Glomerular endothelial cell (primary cell): ENCODE measurements around the gene KCNG2. TPM values are rescaled to one million over a fixed set of nuclear protein-coding genes. Genes with fewer than 3 reads are reported as not detected.
"Not testable (repeated sequence)": the region's sequence is repeated elsewhere in the genome, so short reads cannot be mapped to it uniquely, and the experiment has no call there.

Source experiments
- DNase-seq: peaks from one replicate; pipeline ENCODE4 v3.0.0-alpha.2; 2011; ENCODE audit warnings: low read depth, low spot score; ENCODE audit errors: extremely low read depth
- total RNA-seq: library from RNA; depleted of rRNA; stranded (reverse); fragments of >200 nt; gene quantifications from 2 replicates; pipeline ENCODE4 v1.2.3, GENCODE V29; 2015

The KCNG2 gene
- total RNA-seq, 1 donor from 2014 or later: not detected

DNA sequence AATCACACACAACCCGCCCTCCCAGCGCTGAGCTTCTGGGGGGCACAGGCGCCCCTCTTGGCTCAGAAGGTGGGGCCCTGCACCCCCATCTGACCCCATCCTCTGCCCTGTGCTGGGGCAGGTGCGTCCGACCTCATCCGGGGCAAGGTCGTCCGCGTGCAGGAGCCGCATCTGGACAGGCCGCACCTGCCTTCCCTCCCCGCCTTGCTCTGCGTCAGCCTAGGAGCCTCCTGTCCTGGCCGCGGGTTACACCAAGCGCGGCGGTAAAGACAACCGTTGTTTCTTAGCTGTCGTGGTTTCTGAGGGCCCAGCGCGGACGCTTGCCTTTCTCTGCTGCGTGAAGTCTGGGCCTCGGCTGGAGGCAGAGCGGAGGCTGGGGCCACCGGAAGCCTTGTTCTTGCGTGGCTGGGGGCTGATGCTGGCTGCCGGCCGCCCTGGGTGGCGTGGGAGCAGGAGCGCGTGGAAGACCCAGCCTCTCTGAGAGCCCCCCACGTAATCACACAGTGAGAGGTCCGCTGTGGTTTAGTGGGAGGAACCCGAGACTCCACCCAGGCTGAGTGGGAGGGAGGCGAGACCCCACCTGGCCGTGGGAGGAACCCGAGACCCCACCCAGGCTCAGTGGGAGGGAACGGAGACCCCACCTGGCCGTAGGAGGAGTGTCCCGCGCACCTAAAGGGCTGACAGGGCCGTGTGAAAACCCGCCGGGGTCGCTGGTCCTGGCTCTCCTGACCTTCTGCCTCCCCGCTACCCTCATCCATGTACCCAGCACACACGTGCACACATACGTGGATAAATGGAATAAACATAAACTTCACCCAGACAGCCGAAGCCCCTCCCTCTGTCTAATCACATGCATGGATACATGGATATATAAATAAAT, 51.8 kb downstream of the KCNG2 start:
- DNase-seq: no peak

DNA sequence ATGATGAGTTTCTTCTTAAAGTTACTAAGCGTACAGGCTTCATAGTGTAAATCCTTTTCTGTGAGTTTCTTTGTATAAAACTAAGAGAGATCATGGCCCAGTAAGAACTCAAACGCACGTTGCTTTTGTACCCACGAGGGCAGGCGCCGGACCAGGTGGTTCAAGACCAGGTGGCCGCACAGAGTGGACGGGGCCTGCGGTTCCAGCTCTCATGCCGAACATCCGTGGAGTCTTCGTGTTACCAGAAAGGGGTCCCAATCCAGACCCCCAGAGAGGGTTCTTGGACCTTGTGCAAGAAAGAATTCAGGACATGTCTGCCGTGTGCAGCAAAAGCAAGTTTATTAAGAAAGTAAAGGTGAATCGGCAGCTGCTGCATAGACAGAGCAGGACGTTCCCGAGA, 53.0 kb downstream of the KCNG2 start:
- no peak for DNase-seq

DNA sequence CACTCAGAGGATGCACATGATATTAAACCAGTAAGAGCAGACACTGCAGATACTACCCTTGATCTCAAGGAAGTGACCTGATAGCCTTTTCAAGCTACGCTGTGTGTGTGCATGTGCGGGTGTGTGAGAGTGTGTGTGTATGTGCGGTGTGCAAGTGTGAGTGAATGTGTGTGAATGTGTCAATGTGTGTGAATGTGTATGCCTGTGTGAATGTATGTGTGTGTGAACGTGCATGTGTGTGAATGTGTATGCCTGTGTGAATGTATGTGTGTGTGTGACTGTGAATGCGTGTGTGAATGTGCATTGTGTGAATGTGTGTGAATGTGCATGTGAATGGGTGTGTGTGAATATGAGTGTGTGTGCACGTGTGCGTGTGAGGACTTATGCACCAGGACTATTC, 53.8 kb downstream of the KCNG2 start:
- no peak for DNase-seq

DNA sequence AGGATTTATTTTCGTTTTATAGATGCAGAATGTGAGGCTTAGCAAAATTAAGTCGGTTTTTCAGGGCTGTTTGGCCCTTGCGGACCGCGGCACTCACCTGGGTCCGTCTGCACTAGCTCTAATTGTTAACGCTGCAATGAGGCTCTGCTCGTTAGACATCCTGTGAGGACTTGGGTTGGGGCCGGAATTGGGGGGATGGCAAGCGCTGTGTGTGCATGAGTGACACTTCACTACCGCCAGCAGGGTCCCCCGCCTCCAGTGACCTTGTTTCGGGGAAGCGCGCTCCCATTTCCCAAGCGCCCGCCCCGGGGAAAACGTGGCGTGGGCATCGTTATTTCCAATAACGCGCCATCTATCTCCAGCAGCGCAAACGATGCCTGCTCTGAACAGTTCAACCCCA, 54.2 kb downstream of the KCNG2 start:
- no peak for DNase-seq

DNA sequence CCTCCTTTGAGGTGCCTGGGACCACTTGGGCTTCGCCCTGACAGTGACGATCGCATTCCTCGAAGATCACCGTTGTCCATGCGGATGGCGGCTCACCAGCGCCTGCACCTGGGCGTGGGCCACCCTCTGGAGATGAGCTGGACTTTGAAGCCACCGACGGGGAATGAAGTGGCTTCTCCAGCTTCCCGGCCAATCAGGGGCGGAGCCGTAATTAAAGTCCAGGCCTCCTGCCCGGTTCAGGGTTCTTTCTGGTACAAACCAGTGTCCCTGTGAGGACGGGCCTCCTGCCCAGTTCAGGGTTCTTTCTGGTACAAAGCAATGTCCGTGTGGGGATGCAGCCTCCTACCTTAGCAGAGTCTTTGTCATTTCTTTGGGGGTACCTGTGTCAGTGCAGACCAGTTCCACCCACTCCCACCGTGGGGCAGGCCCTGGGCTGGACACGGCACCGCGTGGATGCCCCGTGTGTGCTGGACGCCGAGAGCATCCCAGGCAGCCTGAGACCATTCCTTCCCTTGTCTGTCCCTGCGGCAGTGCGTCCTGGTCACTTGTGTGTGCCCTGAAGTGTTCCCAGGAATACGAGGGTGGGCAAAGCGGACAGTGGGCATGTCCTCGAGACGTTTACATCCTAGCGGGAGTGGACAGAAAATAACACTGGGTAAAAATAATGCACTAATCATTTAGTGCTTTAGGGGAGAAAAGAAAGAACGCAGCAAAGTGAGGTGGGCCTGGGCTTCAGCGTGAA, 55.0 kb downstream of the KCNG2 start:
- no peak for DNase-seq

DNA sequence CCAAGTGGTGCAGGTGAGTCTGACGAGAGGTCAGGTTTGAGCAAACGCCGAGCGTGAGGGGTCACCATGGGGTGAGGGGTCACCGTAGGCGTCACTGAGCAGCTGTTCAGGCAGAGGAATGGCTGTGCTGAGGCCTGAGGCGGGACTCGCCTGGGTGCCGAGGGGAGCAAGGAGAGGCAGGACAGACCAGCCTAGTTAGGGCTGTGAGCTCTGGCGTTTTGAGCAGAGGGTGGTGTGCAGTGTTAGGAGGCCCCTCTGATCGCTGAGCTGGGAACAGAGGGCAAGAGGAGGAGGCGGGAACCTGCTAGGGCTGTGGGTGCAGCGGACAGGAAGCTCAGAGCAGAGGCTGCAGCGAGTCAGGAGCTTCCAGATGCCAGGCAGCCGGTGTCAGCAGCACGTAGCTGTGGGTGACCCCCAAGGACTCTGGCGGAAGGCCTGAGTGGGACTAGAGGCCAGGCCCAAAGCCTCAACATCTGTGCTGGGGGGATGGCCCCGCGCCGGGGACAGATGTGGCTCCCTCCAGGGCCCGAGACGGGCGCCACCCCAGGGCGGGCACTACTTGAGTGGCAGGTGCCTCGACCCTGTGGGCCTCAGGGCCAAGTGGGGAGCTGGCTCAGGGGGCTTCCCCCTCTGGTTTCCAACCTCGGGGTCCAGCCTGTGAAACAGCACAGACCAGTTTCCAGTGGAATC, 55.7 kb downstream of the KCNG2 start:
- DNase-seq: no peak

DNA sequence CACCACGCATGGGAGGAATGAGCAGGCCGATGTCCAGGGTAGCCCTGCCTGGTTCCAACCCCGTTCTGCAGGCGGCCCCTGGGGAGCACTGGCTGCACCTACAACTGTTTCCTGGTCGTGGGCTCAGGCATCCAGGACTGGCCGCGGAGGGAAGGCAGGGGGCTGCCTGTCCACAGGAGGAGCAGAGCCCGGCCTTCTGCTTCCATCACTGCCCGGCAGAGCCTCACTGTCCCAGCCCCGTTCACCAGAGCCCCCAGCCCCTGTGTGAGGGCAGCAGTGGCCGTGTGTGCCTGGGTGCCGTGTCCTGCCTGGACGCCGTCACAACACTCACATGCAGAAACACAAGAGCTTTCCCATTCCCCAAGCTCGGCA, 56.2 kb downstream of the KCNG2 start:
- DNase-seq: no peak

DNA sequence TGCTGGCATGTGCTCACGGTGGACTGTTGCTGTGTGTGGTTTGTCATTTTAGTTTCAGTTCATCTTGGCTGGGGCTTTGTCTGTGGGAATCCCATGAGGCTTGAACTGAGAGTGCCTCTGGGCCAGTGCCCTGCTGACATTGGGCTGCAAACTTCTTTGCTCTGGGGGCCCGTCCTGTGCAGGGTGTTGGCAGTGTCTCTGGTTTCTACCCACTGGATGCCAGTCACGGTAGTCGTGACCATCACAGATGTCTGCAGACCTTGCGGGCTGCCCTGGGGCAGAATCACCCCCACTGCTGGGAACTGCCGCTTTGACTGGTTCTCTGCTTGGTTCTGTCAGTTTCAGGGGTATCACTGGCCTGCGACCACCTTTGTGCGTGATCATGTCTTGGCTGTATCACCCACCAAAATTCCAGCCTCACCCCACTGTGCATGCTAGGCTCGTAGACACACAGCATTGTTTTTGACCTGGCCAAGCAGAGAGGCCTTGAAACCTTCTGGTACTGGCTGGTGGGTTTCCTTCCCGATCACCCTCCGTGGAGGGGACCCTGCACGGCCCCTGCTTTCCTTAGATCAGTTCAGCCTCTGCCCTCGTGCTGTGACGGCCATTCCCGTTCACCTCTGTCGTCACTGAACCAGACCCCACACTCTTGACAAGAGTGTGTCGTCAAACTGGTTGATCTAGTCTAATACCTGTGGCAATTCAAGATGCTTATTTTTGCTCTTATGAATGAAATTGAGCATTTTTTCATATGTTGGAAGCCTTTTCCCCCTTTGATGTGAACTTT, 57.6 kb downstream of the KCNG2 start:
- no peak for DNase-seq

DNA sequence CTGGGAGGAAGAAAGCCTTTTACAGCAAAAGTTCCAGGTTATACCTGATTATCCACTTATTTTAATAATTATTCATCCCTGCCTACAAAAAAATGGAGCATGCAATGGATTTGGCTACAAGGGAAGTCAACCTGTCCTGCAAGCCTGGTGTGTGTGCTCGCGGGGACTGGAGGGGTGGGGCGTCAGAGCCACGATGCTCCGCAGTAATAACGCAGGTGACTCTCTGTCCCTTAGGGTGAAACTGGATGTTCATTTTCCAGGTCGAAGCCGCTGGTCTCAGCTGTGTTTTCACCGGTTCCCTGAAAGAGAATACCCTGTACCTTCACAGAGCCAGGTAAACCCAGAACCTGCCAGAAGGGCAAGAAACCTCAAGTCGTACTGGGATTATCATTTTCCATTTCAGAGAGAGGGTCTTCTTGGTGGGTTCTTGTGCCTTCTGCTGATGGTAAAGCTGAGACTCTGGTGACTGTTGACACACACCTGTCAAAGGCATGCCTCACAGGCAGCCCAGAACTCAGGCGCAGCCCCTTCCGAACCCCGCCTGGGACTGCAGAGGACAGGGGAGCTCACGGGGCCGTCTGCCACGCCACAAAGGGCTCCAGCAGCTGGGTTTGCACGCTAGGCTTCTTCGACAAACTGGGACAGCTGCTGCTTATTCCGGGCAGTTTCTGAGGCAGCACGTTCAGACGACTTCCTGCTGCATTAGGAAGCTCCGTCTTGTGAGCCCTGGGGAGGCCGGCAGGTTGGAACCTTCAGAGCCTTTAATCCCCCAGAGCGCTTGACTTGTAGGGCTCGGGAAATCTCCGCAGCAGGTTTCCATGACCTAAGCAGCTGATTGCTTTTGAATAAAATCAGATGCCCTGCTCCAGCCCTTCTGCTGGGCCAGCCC, 58.6 kb downstream of the KCNG2 start:
- DNase-seq: no peak

DNA sequence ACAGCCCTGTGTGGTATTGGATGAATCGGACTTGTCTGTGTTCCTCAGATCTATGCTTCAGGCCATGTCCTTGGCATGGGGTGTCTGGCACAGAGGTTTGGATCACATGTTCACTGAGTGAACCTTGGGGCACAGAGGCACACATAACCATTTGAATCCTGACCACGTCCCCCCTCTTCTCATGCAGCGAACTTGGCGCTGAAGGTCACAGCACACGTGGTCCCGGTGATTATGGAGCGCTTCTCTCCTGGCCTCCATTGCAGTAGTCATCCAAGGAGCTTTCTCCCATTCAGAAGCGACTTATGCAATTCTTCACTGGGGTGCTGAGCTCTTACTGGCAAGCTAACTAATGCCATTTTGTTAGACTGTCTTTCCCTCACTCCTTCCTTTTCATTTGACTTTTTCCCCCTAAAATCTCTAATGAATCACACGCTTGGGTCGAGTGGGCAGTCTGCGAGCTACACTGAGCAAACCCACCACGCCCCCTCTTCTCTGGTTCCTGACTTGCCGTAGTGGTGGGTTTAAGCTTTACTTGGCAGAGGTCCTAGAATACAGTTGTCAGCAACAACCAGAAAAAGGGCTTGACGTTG, 59.4 kb downstream of the KCNG2 start:
- DNase-seq: no peak

DNA sequence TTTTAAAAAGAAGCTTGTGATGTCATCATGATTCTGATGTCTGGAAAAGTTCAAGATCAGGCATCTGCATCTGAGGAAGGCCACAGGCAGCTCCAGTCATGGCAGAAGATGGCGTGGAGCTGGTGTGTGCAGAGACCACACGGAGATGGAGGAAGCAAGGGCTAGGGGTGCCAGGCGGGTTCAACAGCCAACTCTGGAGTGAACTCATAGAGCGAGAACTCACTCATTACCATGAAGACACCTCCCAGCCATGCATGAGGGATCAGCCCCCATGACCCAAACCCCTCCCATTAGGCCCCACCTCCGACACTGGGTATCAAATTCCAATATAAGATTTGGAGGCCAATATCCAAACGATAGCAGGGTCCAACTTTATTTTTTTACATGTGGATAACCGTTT, 61.6 kb downstream of the KCNG2 start:
- DNase-seq: no peak

DNA sequence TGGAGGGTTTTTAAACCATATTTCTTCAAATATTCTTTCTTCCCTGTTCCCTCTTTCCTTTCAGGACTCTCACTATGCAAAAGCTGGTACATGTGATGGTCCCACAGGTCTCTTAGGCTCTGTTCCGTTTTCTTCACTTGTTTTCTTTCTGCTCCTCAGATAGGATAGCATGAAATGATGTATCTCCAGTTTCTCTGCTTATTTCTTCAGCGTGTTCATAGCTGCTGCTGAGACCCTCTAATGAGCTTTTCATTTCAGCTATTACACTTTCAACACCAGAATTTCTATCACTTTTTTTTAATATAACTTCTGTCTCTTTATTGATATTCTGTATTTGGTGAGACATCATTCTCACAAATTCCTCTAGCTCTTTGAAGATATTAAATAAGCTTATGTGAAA, 63.9 kb downstream of the KCNG2 start:
- DNase-seq: no peak

DNA sequence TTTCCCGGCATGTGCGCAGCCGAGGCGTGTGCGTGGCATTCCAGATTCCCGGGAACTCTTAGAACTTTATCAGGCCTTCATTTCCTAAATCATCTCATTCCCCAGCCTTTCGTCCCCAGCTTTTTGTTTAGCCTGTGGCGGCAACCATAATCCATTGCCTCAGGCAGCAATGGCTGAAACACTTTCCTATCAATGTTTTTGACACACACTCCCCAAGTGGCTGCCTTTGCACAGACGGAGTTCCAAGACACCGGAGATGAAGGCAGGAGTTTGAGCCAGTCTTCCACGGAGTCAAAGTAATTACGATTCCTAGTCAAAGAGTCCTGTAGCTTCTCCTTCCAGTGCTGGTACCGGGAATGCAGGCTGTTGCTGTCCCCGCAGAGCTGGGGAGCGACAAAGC, 64.8 kb downstream of the KCNG2 start:
- no peak for DNase-seq

DNA sequence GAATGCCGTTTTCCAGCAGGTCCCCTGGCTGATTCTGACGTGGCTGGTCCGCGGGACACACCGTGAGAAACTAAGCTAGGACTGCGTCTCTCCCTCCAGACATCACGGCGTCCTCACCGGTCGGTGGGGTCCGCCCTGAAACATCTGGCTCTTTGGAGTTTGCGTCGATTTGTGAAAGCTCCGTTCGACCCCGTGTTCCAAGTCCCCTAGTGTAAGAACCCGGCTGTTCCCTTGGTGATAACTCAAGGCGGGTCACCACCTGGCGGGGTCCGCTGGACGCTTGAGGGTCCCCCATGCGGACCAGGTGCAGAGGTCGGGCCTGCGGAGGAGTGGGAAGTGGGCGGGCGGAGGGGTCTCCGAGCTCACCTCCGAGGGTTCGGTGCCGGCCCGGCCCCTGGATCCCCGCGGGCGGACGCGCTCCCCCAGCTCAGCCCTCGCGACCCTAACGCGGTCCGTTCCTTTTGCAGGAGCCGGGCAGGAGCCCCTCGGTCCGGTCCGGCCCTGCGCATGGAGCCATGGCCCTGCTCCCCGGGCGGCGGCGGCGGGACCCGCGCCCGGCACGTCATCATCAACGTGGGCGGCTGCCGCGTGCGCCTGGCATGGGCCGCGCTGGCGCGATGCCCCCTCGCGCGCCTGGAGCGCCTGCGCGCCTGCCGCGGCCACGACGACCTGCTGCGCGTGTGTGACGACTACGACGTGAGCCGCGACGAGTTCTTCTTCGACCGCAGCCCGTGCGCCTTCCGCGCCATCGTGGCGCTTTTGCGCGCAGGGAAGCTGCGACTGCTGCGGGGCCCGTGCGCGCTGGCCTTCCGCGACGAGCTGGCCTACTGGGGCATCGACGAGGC, 65.6 kb downstream of the KCNG2 start:
- DNase-seq: no peak

DNA sequence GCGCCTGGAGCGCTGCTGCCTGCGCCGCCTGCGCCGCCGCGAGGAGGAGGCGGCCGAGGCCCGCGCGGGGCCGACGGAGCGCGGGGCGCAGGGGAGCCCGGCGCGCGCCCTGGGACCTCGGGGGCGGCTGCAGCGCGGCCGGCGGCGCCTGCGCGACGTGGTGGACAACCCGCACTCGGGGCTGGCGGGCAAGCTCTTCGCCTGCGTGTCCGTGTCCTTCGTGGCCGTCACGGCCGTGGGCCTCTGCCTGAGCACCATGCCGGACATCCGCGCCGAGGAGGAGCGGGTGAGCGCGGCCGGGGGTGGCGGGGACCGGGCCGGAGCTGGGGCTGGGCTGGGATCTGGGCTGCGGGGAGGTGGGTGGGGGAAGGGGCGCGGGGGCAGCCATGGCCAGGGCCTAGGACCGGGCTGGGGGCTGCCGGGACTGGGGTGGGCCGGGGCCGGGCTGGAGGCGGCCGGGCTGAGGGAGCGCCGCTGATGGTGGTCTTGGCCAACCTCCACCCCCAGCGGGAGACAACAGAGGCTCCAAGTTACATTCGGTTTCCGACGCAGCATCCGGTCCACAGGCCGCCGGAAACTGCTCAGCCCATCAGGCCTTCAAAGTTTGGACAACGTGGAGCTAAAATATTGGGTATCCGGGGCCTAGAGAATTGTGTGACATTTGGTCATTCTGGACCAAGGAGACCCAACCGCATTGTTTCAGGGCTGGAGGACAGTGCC, 66.4 kb downstream of the KCNG2 start:
- no peak for DNase-seq

DNA sequence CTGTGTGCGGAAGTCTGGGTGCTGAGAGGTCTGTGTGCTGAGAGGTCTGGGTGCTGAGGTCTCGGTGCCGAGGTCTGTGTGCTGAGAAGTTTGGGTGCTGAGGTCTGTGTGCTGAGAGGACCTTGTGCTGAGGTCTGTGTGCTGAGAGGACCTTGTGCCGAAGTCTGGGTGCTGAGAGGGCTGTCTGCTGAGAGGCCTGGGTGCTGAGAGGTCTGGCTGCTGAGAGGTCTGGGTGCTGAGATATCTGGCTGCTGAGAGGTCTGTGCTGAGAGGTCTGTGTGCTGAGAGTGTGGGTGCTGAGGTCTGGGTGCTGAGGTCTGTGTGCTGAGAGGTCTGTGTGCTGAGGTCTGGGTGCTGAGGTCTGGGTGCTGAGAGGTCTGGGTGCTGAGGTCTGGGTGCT, 67.2 kb downstream of the KCNG2 start:
- DNase-seq: not testable (repeated sequence)

DNA sequence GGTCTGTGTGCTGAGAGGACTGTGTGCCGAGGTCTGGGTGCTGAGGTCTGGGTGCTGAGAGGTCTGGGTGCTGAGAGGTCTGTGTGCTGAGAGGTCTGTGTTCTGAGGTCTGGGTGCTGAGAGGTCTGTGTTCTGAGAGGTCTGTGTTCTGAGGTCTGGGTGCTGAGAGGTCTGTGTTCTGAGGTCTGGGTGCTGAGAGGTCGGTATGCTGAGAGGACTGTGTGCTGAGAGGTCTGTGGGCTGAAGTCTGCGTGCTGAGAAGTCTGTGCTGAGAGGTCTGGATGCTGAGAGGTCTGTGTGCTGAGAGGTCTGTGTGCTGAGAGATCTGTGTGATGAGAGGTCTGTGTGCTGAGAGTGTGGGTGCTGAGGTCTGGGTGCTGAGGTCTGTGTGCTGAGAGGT, 68.2 kb downstream of the KCNG2 start:
- not testable (repeated sequence) for DNase-seq
